CD4-positive, alpha-beta T cell treated with Interferon gamma for 1 hour (primary cell): ENCODE results near the gene YEATS4.
A peak's percentile ranks its signal among the peaks of the same experiment; 100 is the strongest.
"Not testable (repeated sequence)": the region's sequence is repeated elsewhere in the genome, so short reads cannot be mapped to it uniquely, and the experiment has no call there.

Source experiments
- DNase-seq: peaks from one replicate; pipeline ENCODE4 v3.0.0-alpha.2; 2020

Gene YEATS4

DNA sequence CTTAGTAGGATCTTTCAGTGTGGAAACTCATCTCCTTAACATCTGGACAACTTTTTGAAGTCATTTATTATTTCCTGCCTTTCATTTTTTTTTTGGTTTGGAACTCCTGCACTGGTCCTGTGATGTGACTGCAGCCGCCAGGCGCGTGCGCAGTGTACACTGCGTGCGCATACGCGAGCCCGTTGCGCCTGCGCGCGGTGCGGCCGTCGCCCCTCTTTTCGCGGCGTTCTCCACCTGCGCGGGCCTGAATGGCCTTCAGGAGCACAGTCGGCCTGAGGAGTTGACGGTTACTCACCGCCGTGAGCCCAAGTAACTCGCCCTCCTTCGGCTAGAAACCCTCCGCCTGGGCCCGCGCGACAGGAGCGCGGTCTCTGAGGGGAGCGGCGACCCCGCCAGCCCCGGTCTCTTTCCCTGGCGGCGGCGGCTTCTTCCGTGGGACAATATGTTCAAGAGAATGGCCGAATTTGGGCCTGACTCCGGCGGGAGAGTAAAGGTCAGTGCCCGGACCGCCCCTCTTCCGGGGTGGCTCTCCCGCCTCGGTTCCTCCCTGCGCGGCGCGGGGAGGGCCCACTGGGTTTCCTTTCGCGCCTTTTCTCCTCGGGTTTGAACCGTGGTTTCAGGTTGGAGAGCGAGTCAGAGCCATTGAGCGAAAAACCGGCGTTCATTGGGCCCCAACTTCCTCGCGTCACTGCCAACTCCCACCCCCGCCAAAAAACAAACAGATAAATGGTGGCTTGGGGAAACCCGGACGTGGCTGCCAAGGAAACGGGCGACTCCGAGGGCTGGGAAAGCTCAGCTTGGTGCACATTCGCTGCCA, at the start of gene YEATS4:
YEATS4 (plus strand) TSS at position 213 of the 817 bp plus-strand sequence; CDS start at position 443, 230 bp downstream.
- DNase-seq = peak; percentile 87

GRCh38 chr12:69313209-69313608, 46.3 kb upstream of the YEATS4 start:
- no peak for DNase-seq

- DNase-seq = not testable (repeated sequence)
Observed at GRCh38 chr12:69316784-69317183, 42.8 kb upstream of the YEATS4 start.

GRCh38 chr12:69317233-69317632, 42.3 kb upstream of the YEATS4 start:
- DNase-seq = not testable (repeated sequence)

GRCh38 chr12:69318225-69318624, 41.3 kb upstream of the YEATS4 start:
- DNase-seq = no peak

DNA sequence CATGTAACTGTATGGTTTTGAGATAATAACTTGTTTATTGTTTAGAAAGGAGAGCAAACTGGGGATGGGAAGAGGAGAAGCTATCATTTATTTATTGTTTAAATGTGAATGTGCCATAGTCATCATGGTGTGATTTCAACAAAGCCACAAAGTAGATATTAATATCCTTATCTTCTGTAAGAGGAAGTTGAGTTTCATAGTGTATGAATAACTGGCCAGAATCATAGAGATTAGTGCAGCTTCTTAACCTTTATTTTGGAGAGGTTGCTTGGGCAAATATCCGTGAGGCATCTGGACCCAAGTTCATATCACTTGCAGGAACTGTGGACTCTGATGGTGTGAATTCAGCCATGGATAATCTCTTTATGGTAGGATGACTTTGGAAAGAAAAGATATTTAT, 38.2 kb upstream of the YEATS4 start:
- no peak for DNase-seq

GRCh38 chr12:69324797-69325466, 34.6 kb upstream of the YEATS4 start:
- DNase-seq = no peak

DNA sequence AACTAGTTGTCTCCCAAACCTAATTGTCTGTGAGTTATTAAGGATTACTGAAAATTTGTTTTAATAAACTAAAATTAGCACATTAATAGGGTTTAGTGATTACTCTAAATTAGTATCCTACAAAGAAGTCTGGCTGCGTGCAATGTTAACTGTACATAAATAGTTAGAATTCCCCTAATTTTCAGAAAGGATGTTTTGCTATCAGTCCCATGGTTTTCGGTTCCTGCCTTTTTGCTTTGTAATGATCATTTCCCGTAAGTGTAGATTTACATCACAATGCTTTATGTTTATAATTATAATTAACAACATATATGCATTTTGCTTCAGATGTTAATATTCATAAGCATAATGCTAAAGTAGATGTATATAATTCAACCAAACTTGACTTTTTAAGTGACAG, 31.1 kb upstream of the YEATS4 start:
- no peak for DNase-seq

DNA sequence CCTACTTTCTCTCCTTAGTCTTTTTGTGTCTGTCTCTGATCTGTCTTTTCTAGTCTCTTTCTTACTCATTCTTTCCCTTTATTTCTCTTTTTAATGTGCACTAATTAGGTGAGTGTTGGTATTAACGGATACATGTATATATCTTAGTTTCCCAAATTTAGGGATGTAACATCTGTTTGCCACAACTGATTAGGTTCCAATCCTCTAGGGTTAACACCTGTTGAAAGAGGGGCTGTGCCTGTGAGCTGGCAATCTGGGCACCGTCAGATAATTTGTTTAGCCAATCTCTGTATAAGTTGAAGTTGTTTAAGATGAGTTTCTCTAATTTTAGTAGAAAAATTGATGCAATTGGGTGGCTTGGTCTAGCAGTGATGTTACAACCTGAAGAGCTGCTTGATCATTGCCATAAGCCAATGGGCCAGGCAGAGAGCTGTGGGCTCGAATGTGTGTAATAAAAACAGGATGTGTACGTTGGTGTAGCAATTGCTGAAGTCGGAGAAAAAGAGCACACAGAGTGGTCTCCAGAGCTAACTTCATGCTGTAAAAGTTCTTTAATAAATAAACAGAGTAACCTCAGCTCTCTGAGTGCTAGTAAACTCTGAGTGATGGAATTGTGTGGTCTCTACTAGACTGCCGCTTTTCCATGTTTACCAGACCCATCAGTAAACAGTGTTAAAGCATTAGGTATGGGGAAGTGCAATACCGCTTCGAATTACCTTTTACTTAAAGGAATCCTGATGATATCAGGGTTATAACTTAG, 29.7 kb upstream of the YEATS4 start:
- DNase-seq = peak; percentile 62

DNA sequence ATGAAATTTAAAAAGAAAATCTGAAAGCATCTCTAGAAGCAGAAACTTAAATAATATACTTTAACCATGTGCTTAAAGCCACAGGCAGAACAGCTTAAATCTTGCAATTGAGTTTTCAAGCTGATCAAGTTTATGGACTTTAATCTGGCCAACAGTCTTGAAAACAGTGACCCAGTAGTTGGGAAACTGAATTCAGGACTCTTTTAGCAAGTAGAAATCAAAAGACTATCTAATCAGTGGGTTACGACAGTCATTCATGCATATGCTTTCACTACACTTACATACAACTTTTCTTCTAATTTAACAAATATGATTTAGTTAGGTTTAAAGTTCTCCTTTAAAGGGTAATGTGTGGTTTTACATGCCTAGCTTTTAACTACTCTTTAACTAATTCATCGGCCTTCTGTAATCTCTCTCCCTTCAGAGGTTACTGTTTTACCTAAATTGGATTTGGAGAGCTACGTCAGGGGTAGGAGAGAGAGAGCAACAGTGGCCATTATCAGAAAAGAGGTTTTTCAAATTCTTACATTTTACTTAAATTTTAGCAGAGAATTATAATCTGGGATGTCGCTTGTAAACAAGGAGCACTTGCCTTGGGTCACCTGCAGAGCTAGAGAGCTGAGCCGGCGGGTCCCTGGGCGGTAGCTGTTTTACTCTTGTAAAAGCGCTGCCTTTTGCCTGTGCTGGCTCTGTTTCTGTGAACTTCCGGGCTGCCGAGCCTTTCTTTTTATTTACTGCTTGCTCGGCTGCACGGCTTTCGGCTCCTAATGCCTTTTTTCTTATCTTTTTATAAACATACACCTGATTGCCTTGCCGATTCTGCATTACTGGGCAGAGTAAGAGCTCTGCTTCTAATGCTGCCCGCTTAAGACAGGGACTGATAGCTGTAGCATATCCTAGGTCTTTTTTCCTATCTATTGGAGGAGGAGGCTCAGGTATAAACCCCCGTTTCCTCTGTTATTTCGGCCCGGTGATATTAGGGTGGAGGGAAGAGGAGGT, 28.8 kb upstream of the YEATS4 start:
- DNase-seq = peak; percentile 57

GRCh38 chr12:69331519-69331908, 28.0 kb upstream of the YEATS4 start:
- DNase-seq = no peak

DNA sequence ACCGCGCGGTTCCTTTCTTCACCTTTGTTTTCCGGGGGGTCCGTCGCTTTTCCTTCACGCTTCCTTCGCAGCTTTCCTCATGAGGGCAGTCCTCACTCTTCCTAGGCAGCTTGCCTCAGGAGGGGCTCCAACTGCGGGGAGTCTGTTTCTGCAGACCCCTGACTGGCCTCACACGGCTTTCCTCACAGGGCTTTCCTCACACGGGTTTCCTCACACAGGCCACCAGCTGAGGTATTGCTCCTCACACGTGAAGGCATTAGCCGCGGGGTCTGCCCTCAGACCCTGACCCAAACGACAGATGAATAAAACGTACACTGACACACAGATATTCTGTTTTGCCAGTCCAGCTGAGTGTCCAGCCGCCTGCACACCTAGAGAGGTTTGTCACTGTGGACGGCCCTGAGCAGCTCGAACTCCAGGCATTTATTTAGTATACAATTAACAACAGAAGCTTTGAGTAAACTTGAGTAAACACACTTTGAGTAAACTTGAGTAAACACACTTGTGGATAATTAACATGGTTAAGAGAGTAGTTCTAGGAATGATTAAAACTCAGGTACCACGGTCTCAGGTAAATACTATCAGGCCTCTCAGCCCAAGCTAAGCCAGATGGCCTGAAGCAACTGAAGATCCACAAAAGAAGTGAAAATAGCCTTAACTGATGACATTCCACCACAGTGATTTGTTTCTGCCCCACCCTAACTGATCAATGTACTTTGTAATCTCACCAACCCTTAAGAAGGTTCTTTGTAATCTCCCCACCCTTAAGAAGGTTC, 27.4 kb upstream of the YEATS4 start:
- no peak for DNase-seq

GRCh38 chr12:69332815-69333358, 26.7 kb upstream of the YEATS4 start:
- no peak for DNase-seq

GRCh38 chr12:69334158-69334557, 25.4 kb upstream of the YEATS4 start:
- DNase-seq = no peak

DNA sequence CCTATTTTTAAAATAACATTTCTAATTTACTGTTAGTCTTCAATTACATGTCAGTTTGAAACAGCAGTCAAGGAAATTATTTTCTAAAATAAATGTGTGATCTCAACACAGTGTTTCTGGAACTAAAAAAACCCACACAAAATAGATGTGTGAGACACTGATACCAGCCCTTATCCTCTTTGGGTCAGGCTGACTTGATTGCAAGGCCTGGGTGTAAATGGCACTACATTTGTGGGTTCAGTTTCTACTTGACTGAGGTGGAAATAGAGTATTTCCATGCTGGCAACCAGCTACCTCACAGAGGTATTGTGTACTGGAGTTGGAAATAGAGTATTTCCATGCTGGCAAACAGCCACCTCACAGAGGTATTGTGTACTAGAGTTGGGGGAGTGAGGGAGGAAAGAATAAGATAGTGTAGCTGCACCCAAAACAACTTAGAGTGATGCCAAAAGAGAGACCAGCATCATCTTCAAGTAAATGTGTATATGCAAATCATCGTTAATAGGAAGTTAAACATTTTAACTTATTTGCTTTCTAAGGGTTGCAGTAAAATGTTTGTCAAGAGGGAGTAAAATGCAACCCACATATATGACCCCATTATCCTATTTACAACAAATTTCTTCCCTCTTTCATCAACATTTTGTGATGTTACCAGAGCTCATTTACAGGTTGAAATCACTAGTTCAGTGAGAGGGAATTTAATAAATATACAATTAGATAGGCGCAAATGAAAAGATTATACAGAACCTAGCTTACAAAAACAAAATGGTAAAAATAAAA, 22.0 kb upstream of the YEATS4 start:
- DNase-seq = no peak

DNA sequence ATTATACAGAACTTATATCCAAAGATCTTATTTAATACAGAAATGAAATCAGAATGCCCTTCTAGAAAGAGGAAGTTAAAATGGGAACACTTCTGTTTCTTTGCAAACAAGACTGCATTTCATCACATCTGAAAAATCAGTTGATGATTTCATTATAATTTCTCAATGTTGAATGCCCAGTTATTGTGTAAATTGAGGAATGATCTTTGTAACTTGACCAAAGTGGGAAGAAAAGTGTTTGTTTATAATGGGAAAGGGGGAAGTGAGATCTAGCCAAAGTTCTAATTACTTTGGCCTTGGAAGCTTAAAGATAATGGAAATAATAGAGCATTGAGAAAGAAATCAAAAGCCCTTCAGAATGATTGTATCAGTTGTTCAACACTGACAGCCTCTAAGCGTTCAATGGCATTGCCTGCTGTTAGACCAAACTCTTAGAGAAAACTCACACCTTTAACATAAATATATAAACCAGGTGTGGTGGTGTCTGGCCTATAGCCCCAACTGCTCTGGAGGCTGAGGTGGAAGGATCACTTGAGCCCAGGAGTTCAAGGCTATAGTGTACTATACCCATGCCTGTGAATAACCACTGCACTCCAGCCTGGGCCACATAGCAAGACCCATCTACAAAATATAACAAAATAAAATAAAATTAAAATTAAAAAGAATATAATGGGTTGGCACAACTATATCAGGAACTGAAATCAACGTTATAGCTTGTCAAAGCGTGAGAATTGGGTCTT, 21.3 kb upstream of the YEATS4 start:
- DNase-seq = no peak

GRCh38 chr12:69338936-69339335, 20.6 kb upstream of the YEATS4 start:
- DNase-seq = no peak

DNA sequence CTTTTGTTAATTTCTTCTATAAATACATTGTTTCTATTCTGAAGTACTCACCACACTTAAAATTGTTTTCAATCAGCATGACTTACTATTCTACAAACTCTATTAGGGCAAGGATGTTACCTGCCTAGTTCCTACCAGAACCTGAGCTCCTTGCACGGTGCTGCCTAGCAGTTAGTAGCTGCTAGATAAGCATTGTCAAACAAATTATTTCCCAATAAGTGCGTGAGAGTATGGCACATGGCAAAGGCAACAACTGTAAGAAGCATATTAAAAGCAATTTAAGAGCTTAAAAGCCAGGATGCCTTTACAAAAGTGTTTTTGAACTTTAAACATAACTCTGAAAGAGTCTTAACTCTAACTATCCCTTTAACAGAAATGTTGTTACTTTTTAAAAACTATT, 19.5 kb upstream of the YEATS4 start:
- DNase-seq = no peak

DNA sequence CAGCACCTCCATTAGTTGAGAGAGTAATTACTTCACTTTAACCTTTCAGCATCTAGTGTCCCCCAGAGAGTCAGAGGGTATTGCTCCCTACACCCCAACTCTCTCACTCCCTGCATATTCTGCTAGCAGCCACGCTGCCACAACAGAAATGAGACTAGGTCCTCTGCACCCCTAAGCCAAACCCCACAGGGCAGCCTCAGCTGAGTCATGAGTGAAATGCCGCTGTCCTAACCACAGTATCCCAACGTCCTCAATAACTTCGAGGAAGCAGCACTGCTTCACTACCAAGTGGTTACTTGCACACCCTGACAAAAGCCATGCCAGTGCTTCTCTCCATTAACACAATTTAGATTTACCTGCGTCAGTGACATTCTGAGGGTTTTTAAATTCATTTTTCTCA, 18.2 kb upstream of the YEATS4 start:
- DNase-seq = peak; percentile 29

GRCh38 chr12:69342421-69342820, 17.1 kb upstream of the YEATS4 start:
- no peak for DNase-seq
